WTC11 (cell line): ENCODE data around the gene ABCA5. TPM values are rescaled to one million over a fixed set of nuclear protein-coding genes. Genes with fewer than 3 reads are reported as not detected.

Experiments used
- ATAC-seq: fragments of 200-7000 bp; cut with Tn5 transposase; 2 replicates; pipeline ENCODE4 v1.10.0; 2021; ENCODE audit warnings: mild to moderate bottlenecking, moderate library complexity
- CTCF ChIA-PET: fragments of 300-600 bp; sonication (Branson Sonifier 250); formaldehyde crosslinking; loops from one replicate; lab custom pipeline; 2021; ENCODE audit warnings: antibody characterized with exemption; lab: Charles Lee
- POLR2A ChIA-PET: fragments of 350-600 bp; sonication (Branson Sonifier 250); formaldehyde crosslinking; loops from one replicate; lab custom pipeline; 2021; ENCODE audit warnings: antibody characterized with exemption; lab: Charles Lee
- DNase-seq: peaks from one replicate; pipeline ENCODE4 v3.0.0; 2021; ENCODE audit warnings: low spot score
- H3K27ac Mint-ChIP-seq: 2 replicates; pipeline ENCODE4 v1.8.0; 2021; ENCODE audit warnings: mixed read lengths
- H3K27me3 Mint-ChIP-seq: 2 replicates; pipeline ENCODE4 v1.8.0; 2021; ENCODE audit warnings: low read depth, mild to moderate bottlenecking, moderate library complexity, mixed read lengths
- H3K36me3 Mint-ChIP-seq: 2 replicates; pipeline ENCODE4 v1.8.0; 2021; ENCODE audit warnings: mixed read lengths
- H3K4me1 Mint-ChIP-seq: 2 replicates; pipeline ENCODE4 v1.8.0; 2022; ENCODE audit warnings: mixed read lengths
- H3K4me3 Mint-ChIP-seq: 2 replicates; pipeline ENCODE4 v1.8.0; 2021; ENCODE audit warnings: mild to moderate bottlenecking, moderate library complexity, mixed read lengths
- H3K9me3 Mint-ChIP-seq: 2 replicates; pipeline ENCODE4 v1.8.0; 2021; ENCODE audit warnings: mixed read lengths
- ATF6 ChIP-seq: sonication (generic); formaldehyde crosslinking; IDR thresholded peaks from 2 replicates; pipeline ENCODE4 v1.8.1; 2023; ENCODE audit warnings: mild to moderate bottlenecking, missing genetic modification reagents
- E2F1 ChIP-seq: sonication (generic); formaldehyde crosslinking; IDR thresholded peaks from 2 replicates; pipeline ENCODE4 v1.8.0; 2022; ENCODE audit warnings: mild to moderate bottlenecking, missing genetic modification reagents
- E2F4 ChIP-seq: sonication (generic); formaldehyde crosslinking; IDR thresholded peaks from 2 replicates; pipeline ENCODE4 v1.8.1; 2022; ENCODE audit warnings: low read depth, mild to moderate bottlenecking, moderate library complexity, missing genetic modification reagents, borderline replicate concordance
- FOXP1 ChIP-seq: sonication (generic); formaldehyde crosslinking; IDR thresholded peaks from 2 replicates; pipeline ENCODE4 v1.8.0; 2022; ENCODE audit warnings: missing genetic modification reagents, mild to moderate bottlenecking, moderate library complexity, borderline replicate concordance
- GABPB1 ChIP-seq: sonication (generic); formaldehyde crosslinking; IDR thresholded peaks from 2 replicates; pipeline ENCODE4 v1.8.1; 2023; ENCODE audit warnings: mild to moderate bottlenecking, missing genetic modification reagents
- IRF1 ChIP-seq: sonication (generic); formaldehyde crosslinking; IDR thresholded peaks from 2 replicates; pipeline ENCODE4 v1.8.0; 2023; ENCODE audit warnings: missing genetic modification reagents
- JAZF1 ChIP-seq: fragments of 250-450 bp; sonication (Bioruptor Pico); IDR thresholded peaks from 2 replicates; pipeline ENCODE4 v1.9.0; 2021; ENCODE audit warnings: moderate library complexity, mild to moderate bottlenecking, inconsistent platforms
- MXD4 ChIP-seq: fragments of 250-450 bp; sonication (Bioruptor Pico); IDR thresholded peaks from 2 replicates; pipeline ENCODE4 v1.8.0; 2021; ENCODE audit warnings: mild to moderate bottlenecking, moderate library complexity, borderline replicate concordance
- NR1H2 ChIP-seq: sonication (generic); formaldehyde crosslinking; IDR thresholded peaks from 2 replicates; pipeline ENCODE4 v1.9.0; 2021; ENCODE audit warnings: mild to moderate bottlenecking, moderate library complexity, missing genetic modification reagents
- SMAD3 ChIP-seq: sonication (generic); formaldehyde crosslinking; IDR thresholded peaks from 2 replicates; pipeline ENCODE4 v1.8.0; 2022; ENCODE audit warnings: missing genetic modification reagents, mild to moderate bottlenecking, borderline replicate concordance
- SOX15 ChIP-seq: fragments of 250-450 bp; sonication (Bioruptor Pico); IDR thresholded peaks from 2 replicates; pipeline ENCODE4 v1.9.0; 2021; ENCODE audit warnings: mild to moderate bottlenecking
- TCF7 ChIP-seq: sonication (generic); formaldehyde crosslinking; IDR thresholded peaks from 2 replicates; pipeline ENCODE4 v1.8.0; 2022; ENCODE audit warnings: mild to moderate bottlenecking, low read depth, missing genetic modification reagents, moderate library complexity
- TEAD4 ChIP-seq: sonication (generic); formaldehyde crosslinking; IDR thresholded peaks from 2 replicates; pipeline ENCODE4 v1.8.0; 2022; ENCODE audit warnings: mild to moderate bottlenecking, missing genetic modification reagents
- TP53 ChIP-seq: sonication (generic); formaldehyde crosslinking; IDR thresholded peaks from 2 replicates; pipeline ENCODE4 v1.8.1; 2023; ENCODE audit warnings: mild to moderate bottlenecking, missing genetic modification reagents
- USF2 ChIP-seq: sonication (generic); formaldehyde crosslinking; IDR thresholded peaks from 2 replicates; pipeline ENCODE4 v1.8.1; 2023; ENCODE audit warnings: mild to moderate bottlenecking, missing genetic modification reagents, moderate library complexity
- ZNF317 ChIP-seq: sonication (generic); formaldehyde crosslinking; IDR thresholded peaks from 2 replicates; pipeline ENCODE4 v1.8.1; 2023; ENCODE audit warnings: low read depth, mild to moderate bottlenecking, moderate library complexity, missing genetic modification reagents, borderline replicate concordance
- ZNF416 ChIP-seq: fragments of 250-450 bp; sonication (Bioruptor Pico); IDR thresholded peaks from 2 replicates; pipeline ENCODE4 v1.9.0; 2021; ENCODE audit warnings: mild to moderate bottlenecking, inconsistent platforms
- ZNF512 ChIP-seq: sonication (generic); formaldehyde crosslinking; IDR thresholded peaks from 2 replicates; pipeline ENCODE4 v1.8.1; 2022; ENCODE audit warnings: missing genetic modification reagents, borderline replicate concordance
- total RNA-seq: library from RNA; stranded (reverse); gene quantifications from 3 replicates; pipeline ENCODE4 v1.2.3, GENCODE V29; 2021

ABCA5 gene
- total RNA-seq, 1 experiment from 2014 or later, result 1.8 TPM

- DNase-seq, result no peak
- ChIA-PET POLR2A (no interaction called here), CTCF (interaction anchor here (0.6 to 1.7 kb wide), 9 partner anchors 10 to 344 kb away, joined by 3 to 16 read pairs (median 4); no protein-coding TSS in a partner anchor)
- H3K4me3 Mint-ChIP-seq, result peak overlapping the region; percentile 92
- peaks cover 44% of the 10 kb centered on the region for H3K27me3 Mint-ChIP-seq
- H3K27ac Mint-ChIP-seq, result no peak overlapping the region
- no peak for TF ChIP-seq MXD4
- H3K9me3 Mint-ChIP-seq, result peaks cover 16% of the 10 kb centered on the region
- H3K36me3 Mint-ChIP-seq, result peaks cover 18% of the 10 kb centered on the region
- H3K4me1 Mint-ChIP-seq, result peaks cover 31% of the 10 kb centered on the region
- no peak for ATAC-seq
Observed at GRCh38 chr17:69325518-69326376, 1.2 kb downstream of the ABCA5 start.

GRCh38 chr17:69323806-69324205 lies 3.1 kb downstream of the ABCA5 start:
- no peak overlapping the region for H3K4me3 Mint-ChIP-seq
- ATAC-seq, result no peak
- H3K4me1 Mint-ChIP-seq, result peaks cover 45% of the 10 kb centered on the region
- POLR2A ChIA-PET, result no interaction called here
- CTCF ChIA-PET, result no interaction called here
- H3K27ac Mint-ChIP-seq, result no peak overlapping the region
- H3K27me3 Mint-ChIP-seq, result peaks cover 43% of the 10 kb centered on the region
- no peak for DNase-seq
- H3K9me3 Mint-ChIP-seq, result peaks cover 10% of the 10 kb centered on the region
- no peak for TF ChIP-seq SOX15 (CRISPR knock-in tag)
- TF ChIP-seq IRF1, result no peak
- no peak for TF ChIP-seq ZNF512 (CRISPR knock-in tag)
- TF ChIP-seq MXD4, result no peak
- TF ChIP-seq SMAD3 (CRISPR knock-in tag), result no peak
- TF ChIP-seq USF2, result no peak
- no peak for TF ChIP-seq NR1H2
- TF ChIP-seq GABPB1 (CRISPR knock-in tag), result no peak
- no peak for TF ChIP-seq E2F4 (CRISPR knock-in tag)
- TF ChIP-seq, all 79 proteins: peak for 0
- peaks cover 13% of the 10 kb centered on the region for H3K36me3 Mint-ChIP-seq

GRCh38 chr17:69320908-69321238 lies 6.1 kb downstream of the ABCA5 start:
- POLR2A ChIA-PET, result no interaction called here
- H3K4me1 Mint-ChIP-seq, result peaks cover 37% of the 10 kb centered on the region
- no peaks in the 10 kb centered on the region for H3K9me3 Mint-ChIP-seq
- H3K4me3 Mint-ChIP-seq, result no peak overlapping the region
- DNase-seq, result no peak
- no peak for TF ChIP-seq TP53 (CRISPR knock-in tag)
- TF ChIP-seq USF2, result no peak
- TF ChIP-seq ZNF317 (CRISPR knock-in tag), result no peak
- no peak for TF ChIP-seq JAZF1 (CRISPR knock-in tag)
- no peak for TF ChIP-seq SMAD3 (CRISPR knock-in tag)
- no peak for TF ChIP-seq TCF7 (CRISPR knock-in tag)
- TF ChIP-seq FOXP1 (CRISPR knock-in tag), result no peak
- TF ChIP-seq ATF6, result no peak
- no peak for TF ChIP-seq TEAD4
- no peak for TF ChIP-seq E2F1 (CRISPR knock-in tag)
- TF ChIP-seq ZNF416, result no peak
- TF ChIP-seq, all 79 proteins: peak for 0
- ATAC-seq, result peak; percentile 86
- CTCF ChIA-PET, result no interaction called here
- peak overlapping the region; percentile 25; the same call in 1 of the 2 replicates for H3K27ac Mint-ChIP-seq
- H3K27me3 Mint-ChIP-seq, result peaks cover 20% of the 10 kb centered on the region
- no peaks in the 10 kb centered on the region for H3K36me3 Mint-ChIP-seq
